Esophagus muscularis mucosa (tissue), 3 donors: ENCODE data around the gene MPRIP.

Experiments
- CTCF ChIP-seq, 3 experiments: fragments of 200-600 bp in 2 of 3; fragments of 450-650 bp in 1 of 3; sonication (generic) in 2 of 3; IDR thresholded peaks; one replicate each; pipeline ENCODE4 v1.5.1; 2017 to 2019; ENCODE audit warnings: antibody characterized with exemption in 3 of 3, mild to moderate bottlenecking in 2 of 3, moderate library complexity in 1 of 3
- POLR2A ChIP-seq: fragments of 450-650 bp; IDR thresholded peaks from one replicate; pipeline ENCODE4 v1.6.1; 2017; ENCODE audit warnings: antibody characterized with exemption, moderate library complexity, mild to moderate bottlenecking, low read depth

- TF ChIP-seq CTCF (IDR thresholded peaks at IDR 0.05) (no peak), POLR2A (no peak)
Measured at GRCh38 chr17:17175917-17176316, 133.7 kb downstream of the MPRIP start.
